Osteoblast (primary cell): Measurements from ENCODE around the gene KIAA0825. TPM values are rescaled to one million over a fixed set of nuclear protein-coding genes. Genes with fewer than 3 reads are reported as not detected.

Experiments
- DNase-seq: peaks from one replicate; pipeline ENCODE4 v3.0.0; 2011; ENCODE audit warnings: low spot score, mixed read lengths; ENCODE audit not compliant: insufficient read length; ENCODE audit errors: missing footprints
- H2AFZ ChIP-seq: 2 replicates; pipeline ENCODE4 v1.6.0; 2011; ENCODE audit warnings: mild to moderate bottlenecking, low read length
- H3K27ac ChIP-seq: 2 replicates; pipeline ENCODE4 v1.5.1; 2011; ENCODE audit warnings: mild to moderate bottlenecking, low read depth, low read length, moderate library complexity
- H3K27me3 ChIP-seq: 2 replicates; pipeline ENCODE4 v1.6.0; 2012; ENCODE audit warnings: mild to moderate bottlenecking, control low read depth, inconsistent platforms, low read length, moderate library complexity; ENCODE audit not compliant: insufficient read depth
- H3K36me3 ChIP-seq: 2 replicates; pipeline ENCODE4 v1.5.1; 2011; ENCODE audit warnings: mild to moderate bottlenecking, low read length, control low read depth, moderate library complexity; ENCODE audit not compliant: insufficient read depth
- H3K4me1 ChIP-seq: 2 replicates; pipeline ENCODE4 v1.5.1; 2011; ENCODE audit warnings: mild to moderate bottlenecking, low read length, control low read depth, moderate library complexity; ENCODE audit not compliant: insufficient read depth
- H3K4me2 ChIP-seq: 2 replicates; pipeline ENCODE4 v1.6.0; 2011; ENCODE audit warnings: mild to moderate bottlenecking, low read length; ENCODE audit not compliant: insufficient read depth
- H3K4me3 ChIP-seq: fragments of 200-600 bp; sonication (generic); 3 replicates; pipeline ENCODE4 v1.5.1; 2012; ENCODE audit warnings: mild to moderate bottlenecking, low read length, inconsistent platforms; ENCODE audit not compliant: insufficient read depth
- H3K79me2 ChIP-seq: 2 replicates; pipeline ENCODE4 v1.6.0; 2012; ENCODE audit warnings: mild to moderate bottlenecking, low read length, control low read depth, inconsistent platforms; ENCODE audit not compliant: insufficient read depth
- H3K9me3 ChIP-seq: 2 replicates; pipeline ENCODE4 v1.5.1; 2011; ENCODE audit warnings: low read depth, low read length, control low read depth
- H4K20me1 ChIP-seq: 2 replicates; pipeline ENCODE4 v1.6.0; 2012; ENCODE audit warnings: mild to moderate bottlenecking, low read length, control low read depth; ENCODE audit not compliant: insufficient read depth
- total RNA-seq: library from RNA; depleted of rRNA; stranded (reverse); fragments of >200 nt; gene quantifications from 2 replicates; pipeline ENCODE4 v1.2.3, GENCODE V29; 2012
- TF ChIP-seq, protein P1 (sequence below): IDR thresholded peaks from 2 replicates; pipeline ENCODE4 v1.5.1; 2011; ENCODE audit warnings: mild to moderate bottlenecking, low read depth, low read length, moderate library complexity; ENCODE audit errors: extremely low read depth

The KIAA0825 gene
- total RNA-seq, 1 donor, result 8.0 TPM

DNA sequence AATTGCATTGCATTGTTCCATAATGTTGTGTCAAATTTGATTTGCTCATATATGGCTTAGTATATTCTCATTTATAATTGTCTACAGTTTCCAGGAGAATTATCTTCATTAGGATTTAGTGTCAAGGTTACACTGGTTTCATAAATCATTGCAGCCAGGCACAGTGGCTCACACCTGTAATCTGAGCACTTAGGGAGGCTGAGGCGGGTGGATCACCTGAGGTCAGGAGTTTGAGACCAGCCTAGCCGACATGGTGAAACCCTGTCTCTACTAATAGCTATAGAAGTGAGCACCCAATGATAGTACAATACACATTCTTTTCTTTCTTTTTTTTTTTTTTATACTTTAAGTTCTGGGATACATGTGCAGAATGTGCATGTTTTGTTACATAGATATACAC, 282.5 kb downstream of the KIAA0825 start:
- Histone ChIP-seq H2AFZ (no peak overlapping the region), H3K4me3 (no peak overlapping the region), H3K9me3 (no peaks in the 10 kb centered on the region), H3K36me3 (no peaks in the 10 kb centered on the region), H3K79me2 (no peaks in the 10 kb centered on the region), H3K4me1 (no peaks in the 10 kb centered on the region), H3K4me2 (no peak overlapping the region), H3K27me3 (no peaks in the 10 kb centered on the region), H3K27ac (no peak overlapping the region), H4K20me1 (no peaks in the 10 kb centered on the region)
- DNase-seq, result no peak
- TF ChIP-seq, protein P1, sequence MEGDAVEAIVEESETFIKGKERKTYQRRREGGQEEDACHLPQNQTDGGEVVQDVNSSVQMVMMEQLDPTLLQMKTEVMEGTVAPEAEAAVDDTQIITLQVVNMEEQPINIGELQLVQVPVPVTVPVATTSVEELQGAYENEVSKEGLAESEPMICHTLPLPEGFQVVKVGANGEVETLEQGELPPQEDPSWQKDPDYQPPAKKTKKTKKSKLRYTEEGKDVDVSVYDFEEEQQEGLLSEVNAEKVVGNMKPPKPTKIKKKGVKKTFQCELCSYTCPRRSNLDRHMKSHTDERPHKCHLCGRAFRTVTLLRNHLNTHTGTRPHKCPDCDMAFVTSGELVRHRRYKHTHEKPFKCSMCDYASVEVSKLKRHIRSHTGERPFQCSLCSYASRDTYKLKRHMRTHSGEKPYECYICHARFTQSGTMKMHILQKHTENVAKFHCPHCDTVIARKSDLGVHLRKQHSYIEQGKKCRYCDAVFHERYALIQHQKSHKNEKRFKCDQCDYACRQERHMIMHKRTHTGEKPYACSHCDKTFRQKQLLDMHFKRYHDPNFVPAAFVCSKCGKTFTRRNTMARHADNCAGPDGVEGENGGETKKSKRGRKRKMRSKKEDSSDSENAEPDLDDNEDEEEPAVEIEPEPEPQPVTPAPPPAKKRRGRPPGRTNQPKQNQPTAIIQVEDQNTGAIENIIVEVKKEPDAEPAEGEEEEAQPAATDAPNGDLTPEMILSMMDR, result no peak

GRCh38 chr5:94329115-94329514, 289.3 kb downstream of the KIAA0825 start:
- H3K4me3 ChIP-seq, result no peak overlapping the region
- no peaks in the 10 kb centered on the region for H3K36me3 ChIP-seq
- TF ChIP-seq, protein P1, result no peak
- H2AFZ ChIP-seq, result no peak overlapping the region
- H3K4me2 ChIP-seq, result no peak overlapping the region
- H4K20me1 ChIP-seq, result no peaks in the 10 kb centered on the region
- no peak for DNase-seq
- no peaks in the 10 kb centered on the region for H3K27me3 ChIP-seq
- H3K4me1 ChIP-seq, result no peaks in the 10 kb centered on the region
- H3K9me3 ChIP-seq, result no peaks in the 10 kb centered on the region
- H3K79me2 ChIP-seq, result no peaks in the 10 kb centered on the region
- H3K27ac ChIP-seq, result no peak overlapping the region

- no peaks in the 10 kb centered on the region for H4K20me1 ChIP-seq
- H3K4me3 ChIP-seq, result no peak overlapping the region
- no peaks in the 10 kb centered on the region for H3K36me3 ChIP-seq
- H3K79me2 ChIP-seq, result no peaks in the 10 kb centered on the region
- H3K4me2 ChIP-seq, result no peak overlapping the region
- no peaks in the 10 kb centered on the region for H3K4me1 ChIP-seq
- TF ChIP-seq, protein P1, result no peak
- no peak overlapping the region for H3K27ac ChIP-seq
- DNase-seq, result no peak
- H2AFZ ChIP-seq, result no peak overlapping the region
- no peaks in the 10 kb centered on the region for H3K27me3 ChIP-seq
- H3K9me3 ChIP-seq, result no peaks in the 10 kb centered on the region
These were observed 291.8 kb downstream of the KIAA0825 start for GRCh38 chr5:94326586-94326985.

DNA sequence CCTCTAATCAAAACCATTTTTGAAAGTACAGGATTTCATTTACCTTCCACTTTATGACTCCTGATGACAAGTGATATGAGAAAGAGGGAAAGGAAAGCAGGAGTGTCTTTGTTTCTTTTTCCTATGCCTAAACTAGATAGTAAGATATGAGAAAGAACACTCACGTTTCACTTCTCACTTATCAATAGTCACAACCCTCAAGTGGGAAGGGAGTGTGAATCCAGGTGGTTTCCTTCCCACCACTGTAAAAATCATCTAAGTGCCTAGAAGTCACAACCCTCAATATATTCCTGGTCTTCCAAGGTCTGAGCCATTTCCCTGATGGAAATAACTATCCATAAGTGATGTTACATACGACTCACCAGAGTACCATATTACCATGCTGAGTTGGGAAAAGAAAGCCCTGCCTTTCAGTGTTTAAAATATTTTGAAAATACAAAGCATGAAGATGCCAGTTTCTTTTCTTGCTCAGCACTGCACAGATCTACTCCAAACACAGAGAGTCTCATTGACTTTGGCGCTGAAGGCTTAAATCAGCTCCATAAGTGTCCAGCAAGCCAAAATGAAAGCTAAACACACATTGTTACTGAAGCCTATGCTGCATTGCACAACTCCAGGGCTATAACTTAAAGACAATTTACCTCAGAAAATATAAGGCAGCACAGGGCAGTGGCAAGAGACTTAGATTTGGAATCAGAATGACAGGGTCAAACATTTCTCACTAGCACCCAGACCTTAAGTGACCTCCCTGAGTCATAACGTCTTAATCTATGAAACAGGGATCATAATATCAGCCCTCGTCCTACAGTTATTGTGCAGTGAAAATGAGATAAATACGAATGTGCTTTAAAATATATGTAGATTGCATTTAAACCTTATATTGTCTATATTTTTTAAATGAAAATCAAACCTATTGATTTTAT, 301.2 kb downstream of the KIAA0825 start:
- TF ChIP-seq, protein P1, result no peak
- no peak overlapping the region for H3K27ac ChIP-seq
- no peaks in the 10 kb centered on the region for H3K9me3 ChIP-seq
- H3K27me3 ChIP-seq, result no peaks in the 10 kb centered on the region
- H3K79me2 ChIP-seq, result no peaks in the 10 kb centered on the region
- H3K4me3 ChIP-seq, result peak overlapping the region; percentile 15
- H3K36me3 ChIP-seq, result no peaks in the 10 kb centered on the region
- peak overlapping the region; percentile 49 for H3K4me2 ChIP-seq
- peak overlapping the region; percentile 1 for H2AFZ ChIP-seq
- no peak for DNase-seq
- H3K4me1 ChIP-seq, result no peaks in the 10 kb centered on the region
- no peaks in the 10 kb centered on the region for H4K20me1 ChIP-seq
